ENCODE measurements around the gene KCNQ1.

GRCh38 chr11:2807801-2808241 lies 363.0 kb downstream of the KCNQ1 start:
- TF ChIP-seq CTCF (conservative IDR thresholded peaks at IDR 0.05; ENCODE audit: low read length) (no peak), EZH2phosphoT487 (IDR thresholded peaks at IDR 0.05; ENCODE audit: borderline replicate concordance) (no peak)

Measured in Loucy (cell line).